Psoas muscle (tissue), 8 donors: ENCODE measurements around the gene SCAPER. TPM values are rescaled to one million over a fixed set of nuclear protein-coding genes. Genes with fewer than 3 reads are reported as not detected.

Source experiments
- ATAC-seq, 4 donors: fragments of 200-7000 bp; cut with Tn5 transposase; one replicate each; pipeline ENCODE4 v1.9.1; 2020; ENCODE audit warnings: moderate library complexity in 3 of 4, mild to moderate bottlenecking in 2 of 4
- DNase-seq, 2 donors: peaks; one replicate each; pipeline ENCODE4 v3.0.0-alpha.2; 2020
- H3K27ac ChIP-seq: fragments of 200-600 bp; one replicate; pipeline ENCODE4 v1.8.0; 2022
- H3K27me3 ChIP-seq, 3 donors: fragments of 200-600 bp in 1 of 3; one replicate each; pipeline versions ENCODE4 v1.6.1 to v1.8.0; 2013 to 2022; ENCODE audit warnings: low read length in 2 of 3, mild to moderate bottlenecking in 2 of 3, moderate library complexity in 1 of 3; ENCODE audit not compliant: insufficient read depth in 3 of 3
- H3K36me3 ChIP-seq, 2 donors: fragments of 200-600 bp in 1 of 2; one replicate each; pipeline versions ENCODE4 v1.6.1 to v1.8.0; 2013 to 2022; ENCODE audit warnings: low read depth in 1 of 2, mild to moderate bottlenecking in 1 of 2, moderate library complexity in 1 of 2; ENCODE audit not compliant: insufficient read depth in 1 of 2
- H3K4me1 ChIP-seq: fragments of 200-600 bp; one replicate; pipeline ENCODE4 v1.8.0; 2022
- H3K4me3 ChIP-seq: fragments of 200-600 bp; one replicate; pipeline ENCODE4 v1.8.0; 2022; ENCODE audit warnings: mild to moderate bottlenecking
- H3K9me3 ChIP-seq: fragments of 200-600 bp; one replicate; pipeline ENCODE4 v1.8.0; 2022
- WGBS, 3 donors: extraction: QIAGEN DNeasy Blood & Tissue Kit; methylation state at CpG; one replicate each; pipeline versions ENCODE4 v1.1.6 to v1.1.7; 2013; 5-methylcytosine and 5-hydroxymethylcytosine counted together
- intact Hi-C, 2 donors: fragments of 100-400 bp; cut with DNase I; formaldehyde crosslinking; loops; one replicate each; pipeline versions ENCODE4 v1.11.0 to v1.14.2; 2022
- polyA plus RNA-seq, 3 donors: library from polyadenylated mRNA; stranded (reverse); fragments of 200-250 nt; gene quantifications; one replicate each; pipeline ENCODE4 v1.2.3, GENCODE V29; 2013
- total RNA-seq, 4 donors: library from RNA; stranded (reverse); fragmentation: NEBNext Ultra II Directional in 2 of 4; extraction: Animal tissue kit (Norgen Biotek cat#: 25700) in 2 of 4; gene quantifications; one replicate each; pipeline versions ENCODE4 v1.2.1 to v1.2.4, GENCODE V29; 2021 to 2023
- TF ChIP-seq, protein P1 (sequence below): fragments of 200-600 bp; IDR thresholded peaks from one replicate; pipeline ENCODE4 v1.8.0; 2022; ENCODE audit warnings: antibody characterized with exemption
- donor health status: healthy with polysubstance abuse.
- donor health status: DM: no; HTN: no; CAD: no; lungs with moderate emphysema.
- donor health status: Bipolar disorder and iron deficiency.
- donor health status: healthy.
- donor health status: DM: yes; HTN: yes; CAD: no.
- donor health status: DM: no; HTN: no; CAD: no.
- donor health status: DM: no; HTN: no; CAD: no.
- donor health status: DM: yes; HTN: yes; CAD: no.

The SCAPER gene
- total and polyA plus RNA-seq, 7 donors = 4.1 to 28.7 (median 20.0) TPM

DNA sequence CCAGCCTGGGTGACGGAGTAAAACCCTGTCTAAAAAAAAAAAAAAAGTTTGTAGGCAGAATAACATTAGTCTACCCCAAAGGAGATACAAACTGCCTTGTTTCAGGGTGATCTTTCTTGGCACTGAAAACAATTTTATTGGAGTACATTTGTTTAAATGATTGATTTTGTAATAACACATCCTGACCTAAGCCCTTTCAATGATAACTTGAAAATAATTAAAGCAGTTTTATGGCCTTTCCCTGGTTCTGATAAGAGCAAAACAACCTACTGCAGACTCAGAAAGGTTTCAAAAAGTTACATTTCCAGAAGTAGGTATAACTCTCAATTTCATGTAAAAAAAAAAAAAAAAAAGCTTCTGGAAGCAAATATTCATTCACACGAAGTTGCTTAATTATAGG is 404.1 kb downstream of the SCAPER start:
- WGBS, 3 donors = 84 to 94% (median 89%) methylated on average over 2 of the region's 2 CpGs
- Histone ChIP-seq H3K4me1 (no peaks in the 10 kb centered on the region), H3K4me3 (no peak overlapping the region), H3K27me3 (no peaks in the 10 kb centered on the region), H3K9me3 (no peaks in the 10 kb centered on the region), H3K27ac (no peak overlapping the region), H3K36me3 (peaks cover 0 to 4% of the 10 kb centered on the region in 2 donors)
- intact Hi-C loops = no loop called here
- DNase-seq (no peak), ATAC-seq (no peak)
- TF ChIP-seq, protein P1, sequence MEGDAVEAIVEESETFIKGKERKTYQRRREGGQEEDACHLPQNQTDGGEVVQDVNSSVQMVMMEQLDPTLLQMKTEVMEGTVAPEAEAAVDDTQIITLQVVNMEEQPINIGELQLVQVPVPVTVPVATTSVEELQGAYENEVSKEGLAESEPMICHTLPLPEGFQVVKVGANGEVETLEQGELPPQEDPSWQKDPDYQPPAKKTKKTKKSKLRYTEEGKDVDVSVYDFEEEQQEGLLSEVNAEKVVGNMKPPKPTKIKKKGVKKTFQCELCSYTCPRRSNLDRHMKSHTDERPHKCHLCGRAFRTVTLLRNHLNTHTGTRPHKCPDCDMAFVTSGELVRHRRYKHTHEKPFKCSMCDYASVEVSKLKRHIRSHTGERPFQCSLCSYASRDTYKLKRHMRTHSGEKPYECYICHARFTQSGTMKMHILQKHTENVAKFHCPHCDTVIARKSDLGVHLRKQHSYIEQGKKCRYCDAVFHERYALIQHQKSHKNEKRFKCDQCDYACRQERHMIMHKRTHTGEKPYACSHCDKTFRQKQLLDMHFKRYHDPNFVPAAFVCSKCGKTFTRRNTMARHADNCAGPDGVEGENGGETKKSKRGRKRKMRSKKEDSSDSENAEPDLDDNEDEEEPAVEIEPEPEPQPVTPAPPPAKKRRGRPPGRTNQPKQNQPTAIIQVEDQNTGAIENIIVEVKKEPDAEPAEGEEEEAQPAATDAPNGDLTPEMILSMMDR = no peak

GRCh38 chr15:76495487-76495886 is 409.7 kb downstream of the SCAPER start:
- DNase-seq (no peak), ATAC-seq (no peak)
- Histone ChIP-seq H3K4me1 (no peaks in the 10 kb centered on the region), H3K36me3 (no peaks in the 10 kb centered on the region), H3K4me3 (no peak overlapping the region), H3K27me3 (no peaks in the 10 kb centered on the region), H3K27ac (no peak overlapping the region), H3K9me3 (no peaks in the 10 kb centered on the region)
- WGBS, 3 donors = 89 to 95% (median 94%) methylated on average over 4 of the region's 4 CpGs
- intact Hi-C loops = no loop called here
- TF ChIP-seq, protein P1 = no peak

DNA sequence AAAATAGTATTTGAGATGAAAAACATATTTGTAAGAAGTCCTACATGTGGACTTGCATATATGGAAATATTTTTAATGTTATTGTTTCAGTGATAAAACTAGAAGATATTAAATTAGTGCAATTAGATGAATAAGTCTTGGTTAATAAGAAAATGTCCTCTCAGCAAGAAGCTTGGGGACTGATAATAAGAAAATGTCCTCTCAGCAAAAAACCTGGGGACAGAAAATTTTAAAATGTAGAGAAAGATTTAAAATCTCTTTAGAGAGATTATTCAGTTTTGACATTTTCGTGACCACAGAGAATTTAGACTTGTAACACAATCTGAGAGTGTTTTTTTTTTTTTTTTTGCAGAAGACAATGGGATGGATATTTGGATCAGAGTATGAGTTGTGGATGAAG is 412.6 kb downstream of the SCAPER start:
- no peak for DNase-seq
- 83 to 94% (median 93%) methylated on average over 1 of the region's 1 CpG for WGBS, 3 donors
- no peak for ATAC-seq
- TF ChIP-seq, protein P1 = no peak
- Histone ChIP-seq H3K27me3 (no peaks in the 10 kb centered on the region), H3K9me3 (no peaks in the 10 kb centered on the region), H3K36me3 (no peaks in the 10 kb centered on the region), H3K27ac (no peak overlapping the region), H3K4me1 (no peaks in the 10 kb centered on the region), H3K4me3 (no peak overlapping the region)
- intact Hi-C loops = no loop called here

GRCh38 chr15:76483752-76484151 is 421.4 kb downstream of the SCAPER start:
- Histone ChIP-seq H3K9me3 (no peaks in the 10 kb centered on the region), H3K4me1 (no peaks in the 10 kb centered on the region), H3K27me3 (no peaks in the 10 kb centered on the region), H3K36me3 (no peaks in the 10 kb centered on the region), H3K27ac (no peak overlapping the region), H3K4me3 (no peak overlapping the region)
- TF ChIP-seq, protein P1 = no peak
- intact Hi-C loops = no loop called here
- no peak for DNase-seq
- ATAC-seq = no peak
- 94 to 95% (median 94%) methylated on average over 2 of the region's 2 CpGs for WGBS, 3 donors

DNA sequence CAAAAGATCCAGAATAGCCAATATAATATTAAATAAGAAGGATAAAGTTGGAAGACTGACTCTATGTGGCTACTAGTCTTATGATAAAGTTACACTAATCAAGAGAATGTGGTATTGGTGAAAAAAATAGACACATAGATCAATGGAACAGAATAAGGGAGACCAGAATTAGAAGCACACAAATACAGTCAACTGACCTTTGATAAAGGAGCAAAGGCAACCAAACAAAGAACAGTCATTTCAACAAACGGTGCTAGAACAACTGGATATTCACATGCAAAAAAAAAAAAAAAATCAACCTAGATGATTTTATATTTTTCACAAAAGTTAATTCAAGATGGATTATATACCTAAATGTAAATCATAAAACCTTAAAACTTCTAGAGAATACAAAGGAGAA is 422.1 kb downstream of the SCAPER start:
- Histone ChIP-seq H3K36me3 (no peaks in the 10 kb centered on the region), H3K4me1 (no peaks in the 10 kb centered on the region), H3K27me3 (no peaks in the 10 kb centered on the region), H3K27ac (no peak overlapping the region), H3K4me3 (no peak overlapping the region), H3K9me3 (no peaks in the 10 kb centered on the region)
- 86 to 90% (median 89%) methylated on average over 1 of the region's 1 CpG for WGBS, 3 donors
- DNase-seq (no peak), ATAC-seq (no peak)
- TF ChIP-seq, protein P1 = no peak
- intact Hi-C loops = no loop called here
